Measurements from ENCODE around the gene OR4F6. TPM values are rescaled to one million over a fixed set of nuclear protein-coding genes. Genes with fewer than 3 reads are reported as not detected.
"Not testable (repeated sequence)": the region's sequence is repeated elsewhere in the genome, so short reads cannot be mapped to it uniquely, and the experiment has no call there.

OR4F6 gene
- total and polyA plus RNA-seq, 2 experiments from 2014 or later = not detected

DNA sequence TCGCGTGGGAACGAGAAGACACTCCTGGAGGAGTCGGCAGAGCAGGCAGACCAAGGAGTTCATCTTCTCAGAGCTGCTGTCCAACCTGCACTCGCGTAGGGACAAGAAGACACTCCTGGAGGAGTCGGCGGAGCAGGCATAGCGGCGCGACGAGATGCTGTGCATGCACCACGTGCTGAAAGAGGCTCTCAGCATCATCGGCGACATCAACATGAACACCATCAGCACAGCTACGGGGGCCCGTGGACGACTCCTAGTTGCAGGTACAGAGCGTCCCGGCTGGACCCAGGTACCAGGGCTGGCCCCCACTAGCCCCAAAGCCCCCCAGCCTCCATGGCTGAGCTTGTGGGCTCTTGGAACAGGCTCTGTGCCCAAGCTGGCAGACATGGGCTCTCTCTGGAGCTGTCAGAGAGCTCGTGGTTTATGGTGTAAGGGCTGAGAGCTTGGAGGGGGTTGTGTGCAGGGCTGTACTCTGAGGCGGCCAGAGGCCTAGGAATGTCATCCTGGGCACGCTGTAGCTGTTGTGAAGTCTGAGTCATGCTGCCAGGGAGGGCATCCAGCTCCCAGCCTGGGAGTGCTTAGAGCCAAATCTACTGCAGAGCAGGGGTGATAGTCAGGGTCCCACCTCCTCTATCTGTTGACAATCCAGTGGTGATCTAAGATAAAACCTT is 38.5 kb upstream of the OR4F6 start:
- H3K27me3 ChIP-seq (ENCODE audit: insufficient read depth) = not testable (repeated sequence)

DNA sequence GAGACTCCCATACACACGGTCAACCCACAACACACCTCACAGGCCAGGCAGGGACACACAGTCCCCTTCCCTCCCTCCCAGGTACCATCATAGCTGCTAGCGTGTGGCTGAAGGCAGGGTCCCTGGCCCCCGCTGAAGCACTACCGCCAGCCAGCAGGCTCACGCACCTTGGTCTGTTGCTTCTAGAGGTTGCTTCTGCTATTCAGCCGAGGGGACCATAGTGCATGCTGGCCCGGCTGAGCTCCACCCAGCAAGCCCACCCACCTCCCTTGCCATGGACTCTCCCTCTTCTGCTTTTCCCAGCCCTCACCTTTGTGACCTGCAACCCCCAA is 38.0 kb upstream of the OR4F6 start:
- H3K79me2 ChIP-seq (replicated peaks; ENCODE audit: insufficient read depth); H3K36me3 Mint-ChIP-seq (ENCODE audit: low read depth); H3K4me2 ChIP-seq; H3K4me1 Mint-ChIP-seq; DNase-seq (ENCODE audit: low spot score); H3K9me3 Mint-ChIP-seq; H3K9me2 ChIP-seq (ENCODE audit: insufficient read depth); H3K27me3 Mint-ChIP-seq (ENCODE audit: insufficient read depth, low read depth, poor library complexity); H3K4me3 Mint-ChIP-seq; H3F3A ChIP-seq (replicated peaks; ENCODE audit: low read depth); H3K36me3 ChIP-seq (ENCODE audit: insufficient read depth); H3K27ac ChIP-seq (ENCODE audit: low read depth); H2AFZ ChIP-seq; H3K4me1 ChIP-seq (ENCODE audit: insufficient read depth); H3K27ac Mint-ChIP-seq; H3K4me3 ChIP-seq; ATAC-seq; H3K27me3 ChIP-seq (ENCODE audit: insufficient read depth); H4K20me1 ChIP-seq (replicated peaks; ENCODE audit: insufficient read depth): not testable (repeated sequence)

More for the DNA sequence above, 38.5 kb upstream of the OR4F6 start:
- not testable (repeated sequence) for H3K4me2 ChIP-seq; H3K79me2 ChIP-seq (replicated peaks; ENCODE audit: insufficient read depth); H3K9me3 Mint-ChIP-seq; H3F3A ChIP-seq (replicated peaks; ENCODE audit: low read depth); ATAC-seq; H3K4me1 ChIP-seq (ENCODE audit: insufficient read depth); H2AFZ ChIP-seq; H3K27ac ChIP-seq (ENCODE audit: low read depth); H3K4me3 ChIP-seq; H3K4me3 Mint-ChIP-seq; H4K20me1 ChIP-seq (replicated peaks; ENCODE audit: insufficient read depth); H3K4me1 Mint-ChIP-seq; DNase-seq (ENCODE audit: low spot score); H3K27me3 Mint-ChIP-seq (ENCODE audit: insufficient read depth, low read depth, poor library complexity); H3K36me3 Mint-ChIP-seq (ENCODE audit: low read depth); H3K27ac Mint-ChIP-seq; H3K36me3 ChIP-seq (ENCODE audit: insufficient read depth); H3K9me2 ChIP-seq (ENCODE audit: insufficient read depth)

DNA sequence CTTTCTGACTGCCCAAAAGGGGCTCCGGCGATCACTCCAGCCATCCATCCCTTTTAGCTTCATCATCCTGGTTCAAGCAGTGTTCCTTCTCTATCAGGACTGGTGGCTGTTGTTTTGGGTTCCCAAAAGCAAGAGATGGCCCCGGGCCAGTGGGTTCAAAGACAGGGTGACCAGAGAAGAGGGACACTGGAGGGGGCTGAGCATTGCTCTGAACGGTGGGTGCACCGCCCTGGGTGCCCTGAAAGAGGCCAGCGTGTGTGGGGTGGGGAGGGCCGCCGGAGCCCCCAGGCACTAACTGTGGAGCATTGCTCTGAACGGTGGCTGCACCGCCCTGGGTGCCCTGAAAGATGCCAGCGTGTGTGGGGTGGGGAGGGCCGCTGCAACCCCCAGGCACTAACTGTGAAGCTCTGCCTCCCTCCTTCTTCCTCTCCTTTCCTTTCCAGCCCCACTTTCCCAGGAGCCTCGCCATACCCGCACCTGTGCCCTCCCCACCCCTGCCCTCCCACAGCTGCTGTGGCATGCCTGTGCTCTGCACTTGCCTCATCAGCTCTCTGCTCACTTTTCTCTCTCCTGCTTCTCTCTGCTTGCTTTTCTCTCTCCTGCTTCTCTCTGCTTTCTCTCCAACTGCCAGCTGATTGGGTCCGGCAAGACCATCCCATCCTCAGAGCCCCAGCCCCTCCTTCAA is 37.4 kb upstream of the OR4F6 start:
- H3F3A ChIP-seq (replicated peaks; ENCODE audit: low read depth) = no peaks in the 10 kb centered on the region
- DNase-seq (ENCODE audit: low spot score) (no peak), ATAC-seq (no peak)
- H3K9me2 ChIP-seq (ENCODE audit: insufficient read depth) = no peaks in the 10 kb centered on the region
- TF ChIP-seq ZNF331 (CRISPR knock-in tag; IDR thresholded peaks at IDR 0.05; ENCODE audit: low read depth) = peak; percentile 90
- no peak for TF ChIP-seq CREB1 (CRISPR knock-in tag; IDR thresholded peaks at IDR 0.05; ENCODE audit: low read depth)
- no peak for TF ChIP-seq STAT1 (IDR thresholded peaks at IDR 0.05; ENCODE audit: unreplicated experiment)
- no peaks in the 10 kb centered on the region for H3K4me1 ChIP-seq (ENCODE audit: insufficient read depth)
- no peak overlapping the region for H3K4me3 ChIP-seq
- no peak overlapping the region; the same call in 2 of the 3 replicates for H3K4me3 Mint-ChIP-seq
- H3K36me3 ChIP-seq (ENCODE audit: insufficient read depth) = no peaks in the 10 kb centered on the region
- H3K27ac Mint-ChIP-seq = no peak overlapping the region
- peaks cover 3% of the 10 kb centered on the region; the same call in 2 of the 3 replicates for H3K9me3 Mint-ChIP-seq
- H3K27me3 ChIP-seq (ENCODE audit: insufficient read depth) = no peaks in the 10 kb centered on the region
- no peaks in the 10 kb centered on the region; the same call in 2 of the 3 replicates for H3K36me3 Mint-ChIP-seq (ENCODE audit: low read depth)
- no peak overlapping the region for H3K27ac ChIP-seq (ENCODE audit: low read depth)
- no peaks in the 10 kb centered on the region for H4K20me1 ChIP-seq (replicated peaks; ENCODE audit: insufficient read depth)
- no peak overlapping the region for H3K4me2 ChIP-seq
- H3K27me3 Mint-ChIP-seq (ENCODE audit: insufficient read depth, low read depth, poor library complexity) = no peaks in the 10 kb centered on the region
- no peaks in the 10 kb centered on the region for H3K79me2 ChIP-seq (replicated peaks; ENCODE audit: insufficient read depth)
- no peak overlapping the region for H2AFZ ChIP-seq
- peaks cover 3% of the 10 kb centered on the region; the same call in 1 of the 3 replicates for H3K4me1 Mint-ChIP-seq

DNA sequence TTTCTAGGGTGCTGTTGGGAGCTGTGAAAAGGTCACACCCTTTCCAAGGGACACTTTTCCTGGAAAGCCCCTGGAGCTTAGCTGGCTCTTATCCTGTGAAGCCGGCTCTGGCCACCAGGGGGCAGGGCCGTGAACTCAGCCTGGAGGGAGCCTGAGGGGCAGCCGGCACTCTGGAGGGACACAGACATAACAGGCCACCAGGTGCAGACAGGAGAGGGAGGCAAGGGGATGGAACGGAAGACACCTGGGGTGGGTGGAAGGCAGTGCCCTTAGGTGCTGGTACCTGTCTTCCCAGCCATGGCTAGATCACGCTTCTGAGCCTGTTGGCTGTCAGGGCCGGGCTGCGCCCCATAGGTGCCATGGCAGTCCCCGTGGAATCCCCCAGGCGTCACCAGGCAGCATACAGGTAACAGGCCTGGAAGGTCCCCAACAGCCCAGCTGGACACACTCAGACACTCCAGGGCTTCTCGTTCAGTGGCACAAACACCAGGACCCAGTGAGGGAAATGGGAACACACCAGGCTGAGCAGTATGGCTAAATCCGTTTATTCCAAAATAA is 36.1 kb upstream of the OR4F6 start:
- DNase-seq (ENCODE audit: low spot score); H3K27me3 ChIP-seq (ENCODE audit: insufficient read depth); H3K27ac Mint-ChIP-seq; H3K4me3 ChIP-seq; H3K4me3 Mint-ChIP-seq; H3K36me3 Mint-ChIP-seq (ENCODE audit: low read depth); H4K20me1 ChIP-seq (replicated peaks; ENCODE audit: insufficient read depth); H3K4me1 ChIP-seq (ENCODE audit: insufficient read depth); H3K79me2 ChIP-seq (replicated peaks; ENCODE audit: insufficient read depth); H3F3A ChIP-seq (replicated peaks; ENCODE audit: low read depth); H3K4me1 Mint-ChIP-seq; H3K36me3 ChIP-seq (ENCODE audit: insufficient read depth); H3K9me3 Mint-ChIP-seq; H2AFZ ChIP-seq; H3K27me3 Mint-ChIP-seq (ENCODE audit: insufficient read depth, low read depth, poor library complexity); H3K27ac ChIP-seq (ENCODE audit: low read depth); H3K9me2 ChIP-seq (ENCODE audit: insufficient read depth); H3K4me2 ChIP-seq: not testable (repeated sequence)
- TF ChIP-seq, protein P1, sequence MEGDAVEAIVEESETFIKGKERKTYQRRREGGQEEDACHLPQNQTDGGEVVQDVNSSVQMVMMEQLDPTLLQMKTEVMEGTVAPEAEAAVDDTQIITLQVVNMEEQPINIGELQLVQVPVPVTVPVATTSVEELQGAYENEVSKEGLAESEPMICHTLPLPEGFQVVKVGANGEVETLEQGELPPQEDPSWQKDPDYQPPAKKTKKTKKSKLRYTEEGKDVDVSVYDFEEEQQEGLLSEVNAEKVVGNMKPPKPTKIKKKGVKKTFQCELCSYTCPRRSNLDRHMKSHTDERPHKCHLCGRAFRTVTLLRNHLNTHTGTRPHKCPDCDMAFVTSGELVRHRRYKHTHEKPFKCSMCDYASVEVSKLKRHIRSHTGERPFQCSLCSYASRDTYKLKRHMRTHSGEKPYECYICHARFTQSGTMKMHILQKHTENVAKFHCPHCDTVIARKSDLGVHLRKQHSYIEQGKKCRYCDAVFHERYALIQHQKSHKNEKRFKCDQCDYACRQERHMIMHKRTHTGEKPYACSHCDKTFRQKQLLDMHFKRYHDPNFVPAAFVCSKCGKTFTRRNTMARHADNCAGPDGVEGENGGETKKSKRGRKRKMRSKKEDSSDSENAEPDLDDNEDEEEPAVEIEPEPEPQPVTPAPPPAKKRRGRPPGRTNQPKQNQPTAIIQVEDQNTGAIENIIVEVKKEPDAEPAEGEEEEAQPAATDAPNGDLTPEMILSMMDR (conservative IDR thresholded peaks at IDR 0.05; ENCODE audit: low read depth in 2 of 2) = 0 out of 4 replicates have a peak, but pooled peaks of 1 of the 2 experiments have one; percentile 16
- ATAC-seq = peak; percentile 58
